Trophoblast cell (in vitro differentiated cells and primary cell): ENCODE data around the gene OR10H2.

ENCODE experiments used
- DNase-seq, 2 donors: peaks; one replicate each; pipeline ENCODE4 v3.0.0-alpha.2; 2016
- H2AFZ ChIP-seq: 2 replicates; pipeline ENCODE4 v1.6.1; 2013; ENCODE audit warnings: low read length, moderate library complexity, mild to moderate bottlenecking; ENCODE audit not compliant: insufficient read depth, poor library complexity
- H2AK5ac ChIP-seq: 2 replicates; pipeline ENCODE4 v1.6.1; 2013; ENCODE audit warnings: mild to moderate bottlenecking, low read length
- H2BK120ac ChIP-seq: 2 replicates; pipeline ENCODE4 v1.6.1; 2013; ENCODE audit warnings: low read length, mild to moderate bottlenecking, moderate library complexity; ENCODE audit not compliant: insufficient read depth, poor library complexity
- H2BK12ac ChIP-seq: 2 replicates; pipeline ENCODE4 v1.6.1; 2013; ENCODE audit warnings: mild to moderate bottlenecking, low read length, moderate library complexity
- H2BK5ac ChIP-seq: 2 replicates; pipeline ENCODE4 v1.6.1; 2013; ENCODE audit warnings: low read length, low read depth, moderate library complexity, mild to moderate bottlenecking; ENCODE audit not compliant: poor library complexity
- H3K14ac ChIP-seq: 2 replicates; pipeline ENCODE4 v1.6.1; 2013; ENCODE audit warnings: mild to moderate bottlenecking, low read length
- H3K18ac ChIP-seq: 2 replicates; pipeline ENCODE4 v1.6.1; 2013; ENCODE audit warnings: mild to moderate bottlenecking, low read length
- H3K23ac ChIP-seq: 2 replicates; pipeline ENCODE4 v1.6.1; 2013; ENCODE audit warnings: low read length
- H3K27ac ChIP-seq: 2 replicates; pipeline ENCODE4 v1.5.1; 2013; ENCODE audit warnings: low read depth, mild to moderate bottlenecking, inconsistent platforms, low read length, moderate library complexity
- H3K27me3 ChIP-seq: 2 replicates; pipeline ENCODE4 v1.6.1; 2013; ENCODE audit warnings: inconsistent platforms, mild to moderate bottlenecking, low read length, moderate library complexity; ENCODE audit not compliant: insufficient read depth
- H3K36me3 ChIP-seq, 2 experiments: 1 replicate in 1 of 2; 2 replicates in 1 of 2; pipeline ENCODE4 v1.6.1; 2013; ENCODE audit warnings: low read length in 2 of 2, mild to moderate bottlenecking in 2 of 2, moderate library complexity in 1 of 2; ENCODE audit not compliant: insufficient read depth in 2 of 2, control insufficient read depth in 1 of 2
- H3K4ac ChIP-seq: 2 replicates; pipeline ENCODE4 v1.6.1; 2013; ENCODE audit warnings: low read depth, mild to moderate bottlenecking, low read length, moderate library complexity
- H3K4me1 ChIP-seq, 2 experiments: 1 replicate in 1 of 2; 2 replicates in 1 of 2; pipeline ENCODE4 v1.6.1; 2013; ENCODE audit warnings: low read length in 2 of 2, mild to moderate bottlenecking in 2 of 2, moderate library complexity in 1 of 2; ENCODE audit not compliant: insufficient read depth in 2 of 2, control insufficient read depth in 1 of 2
- H3K4me2 ChIP-seq: 2 replicates; pipeline ENCODE4 v1.6.1; 2013; ENCODE audit warnings: inconsistent platforms, mild to moderate bottlenecking, low read length, moderate library complexity
- H3K4me3 ChIP-seq: 2 replicates; pipeline ENCODE4 v1.5.1; 2013; ENCODE audit warnings: mild to moderate bottlenecking, low read depth, low read length, inconsistent platforms
- H3K79me1 ChIP-seq: one replicate; pipeline ENCODE4 v1.6.1; 2013; ENCODE audit warnings: low read length
- H3K79me2 ChIP-seq: 2 replicates; pipeline ENCODE4 v1.6.1; 2013; ENCODE audit warnings: low read length, mild to moderate bottlenecking; ENCODE audit not compliant: control insufficient read depth, insufficient read depth, poor library complexity
- H3K9ac ChIP-seq: 2 replicates; pipeline ENCODE4 v1.6.1; 2013; ENCODE audit warnings: mild to moderate bottlenecking, low read length
- H3K9me3 ChIP-seq: 2 replicates; pipeline ENCODE4 v1.6.1; 2013; ENCODE audit warnings: low read depth, mild to moderate bottlenecking, control low read depth, inconsistent platforms, low read length; ENCODE audit not compliant: insufficient read depth
- H4K12ac ChIP-seq: 2 replicates; pipeline ENCODE4 v1.6.1; 2013; ENCODE audit warnings: low read depth, mild to moderate bottlenecking, low read length, moderate library complexity
- H4K8ac ChIP-seq: 2 replicates; pipeline ENCODE4 v1.6.1; 2013; ENCODE audit warnings: low read depth, mild to moderate bottlenecking, low read length, moderate library complexity
- H4K91ac ChIP-seq: one replicate; pipeline ENCODE4 v1.6.1; 2013; ENCODE audit warnings: low read depth, mild to moderate bottlenecking, low read length, moderate library complexity
- WGBS: extraction: QIAGEN DNeasy Blood & Tissue Kit; methylation state at CpG from one replicate; pipeline ENCODE4 v1.1.7; 2013; ENCODE audit warnings: missing lambda C conversion rate; ENCODE audit not compliant: insufficient read length, insufficient coverage; ENCODE audit errors: extremely low coverage; 5-methylcytosine and 5-hydroxymethylcytosine counted together

The OR10H2 gene

DNA sequence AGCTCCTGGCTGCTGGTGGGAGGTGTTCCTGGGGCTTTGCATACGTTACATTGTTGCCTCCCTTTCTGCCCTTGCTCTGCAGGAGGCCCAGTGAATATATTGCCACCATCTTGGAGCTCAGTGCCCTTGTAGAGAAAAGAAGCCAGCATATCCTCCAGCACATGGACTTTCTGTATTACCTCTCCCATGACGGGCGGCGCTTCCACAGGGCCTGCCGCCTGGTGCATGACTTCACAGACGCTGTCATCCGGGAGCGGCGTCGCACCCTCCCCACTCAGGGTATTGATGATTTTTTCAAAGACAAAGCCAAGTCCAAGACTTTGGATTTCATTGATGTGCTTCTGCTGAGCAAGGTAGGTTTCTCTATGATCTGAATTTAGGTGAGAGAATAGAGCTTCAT is 44.4 kb upstream of the OR10H2 start:
- Histone ChIP-seq H2BK120ac (no peak overlapping the region), H3K4me3 (no peak overlapping the region), H3K27me3 (no peaks in the 10 kb centered on the region), H4K12ac (no peak overlapping the region), H3K36me3 (no peaks in the 10 kb centered on the region), H3K4ac (no peak overlapping the region), H2BK5ac (no peak overlapping the region), H3K9me3 (peaks cover 41% of the 10 kb centered on the region), H3K23ac (no peak overlapping the region), H3K14ac (no peak overlapping the region), H2AK5ac (no peak overlapping the region), H4K8ac (no peak overlapping the region), H3K27ac (no peak overlapping the region), H3K18ac (no peak overlapping the region), H4K91ac (no peak overlapping the region), H3K79me1 (no peaks in the 10 kb centered on the region), H3K9ac (no peak overlapping the region), H3K4me2 (no peak overlapping the region), H2BK12ac (no peak overlapping the region), H3K4me1 (no peaks in the 10 kb centered on the region), H2AFZ (no peak overlapping the region), H3K79me2 (no peaks in the 10 kb centered on the region)
- no CpG with 5 or more reads among the region's 10 CpGs for WGBS
- DNase-seq = no peak

GRCh38 chr19:15684828-15685227 is 43.0 kb upstream of the OR10H2 start:
- Histone ChIP-seq H3K18ac (no peak overlapping the region), H3K9ac (no peak overlapping the region), H3K4me1 (no peaks in the 10 kb centered on the region), H2BK12ac (no peak overlapping the region), H4K8ac (no peak overlapping the region), H2AK5ac (no peak overlapping the region), H4K91ac (no peak overlapping the region), H3K4ac (no peak overlapping the region), H3K27me3 (no peaks in the 10 kb centered on the region), H2AFZ (no peak overlapping the region), H3K36me3 (no peaks in the 10 kb centered on the region), H3K4me3 (no peak overlapping the region), H3K23ac (no peak overlapping the region), H4K12ac (no peak overlapping the region), H3K9me3 (peaks cover 34% of the 10 kb centered on the region), H3K27ac (no peak overlapping the region), H3K14ac (no peak overlapping the region), H3K79me2 (no peaks in the 10 kb centered on the region), H2BK120ac (no peak overlapping the region), H2BK5ac (no peak overlapping the region), H3K4me2 (no peak overlapping the region), H3K79me1 (no peaks in the 10 kb centered on the region)
- peak in 1 of 2 donors; percentile 6 for DNase-seq
- no CpG with 5 or more reads among the region's 9 CpGs for WGBS

DNA sequence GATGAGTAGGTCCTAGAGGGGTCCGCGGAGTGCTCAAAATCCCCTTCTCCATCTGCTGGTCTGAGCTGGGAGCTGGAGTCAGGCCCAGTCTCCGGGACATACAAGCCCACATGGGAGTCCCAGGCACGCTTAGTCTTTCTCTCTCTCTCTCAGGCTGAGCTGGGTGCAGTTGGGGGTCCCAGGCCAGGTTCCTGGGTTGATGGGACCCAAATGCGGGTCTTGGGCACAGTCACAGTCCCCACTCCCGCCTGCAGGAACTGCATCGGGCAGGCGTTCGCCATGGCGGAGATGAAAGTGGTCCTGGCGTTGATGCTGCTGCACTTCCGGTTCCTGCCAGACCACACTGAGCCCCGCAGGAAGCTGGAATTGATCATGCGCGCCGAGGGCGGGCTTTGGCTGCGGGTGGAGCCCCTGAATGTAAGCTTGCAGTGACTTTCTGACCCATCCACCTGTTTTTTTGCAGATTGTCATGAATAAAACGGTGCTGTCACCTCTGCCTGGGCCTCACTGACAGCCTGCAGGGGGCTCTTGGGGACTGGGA is 31.1 kb upstream of the OR10H2 start:
- H3K27me3 ChIP-seq = no peaks in the 10 kb centered on the region
- H3K4me1 ChIP-seq = no peaks in the 10 kb centered on the region
- DNase-seq = no peak
- no peaks in the 10 kb centered on the region for H3K36me3 ChIP-seq
- no peak overlapping the region for H3K27ac ChIP-seq
- no peak overlapping the region for H3K4ac ChIP-seq
- no peak overlapping the region for H2AK5ac ChIP-seq
- WGBS = no CpG with 5 or more reads among the region's 19 CpGs
- no peak overlapping the region for H3K4me2 ChIP-seq
- H3K4me3 ChIP-seq = no peak overlapping the region
- H3K9me3 ChIP-seq = peaks cover 23% of the 10 kb centered on the region
- H3K14ac ChIP-seq = no peak overlapping the region
- no peak overlapping the region for H4K8ac ChIP-seq
- no peak overlapping the region for H2BK5ac ChIP-seq
- H3K79me1 ChIP-seq = no peaks in the 10 kb centered on the region
- no peak overlapping the region for H2BK120ac ChIP-seq
- no peak overlapping the region for H4K12ac ChIP-seq
- no peaks in the 10 kb centered on the region for H3K79me2 ChIP-seq
- H2AFZ ChIP-seq = no peak overlapping the region
- no peak overlapping the region for H2BK12ac ChIP-seq
- H4K91ac ChIP-seq = no peak overlapping the region
- no peak overlapping the region for H3K9ac ChIP-seq
- H3K18ac ChIP-seq = no peak overlapping the region
- no peak overlapping the region for H3K23ac ChIP-seq

DNA sequence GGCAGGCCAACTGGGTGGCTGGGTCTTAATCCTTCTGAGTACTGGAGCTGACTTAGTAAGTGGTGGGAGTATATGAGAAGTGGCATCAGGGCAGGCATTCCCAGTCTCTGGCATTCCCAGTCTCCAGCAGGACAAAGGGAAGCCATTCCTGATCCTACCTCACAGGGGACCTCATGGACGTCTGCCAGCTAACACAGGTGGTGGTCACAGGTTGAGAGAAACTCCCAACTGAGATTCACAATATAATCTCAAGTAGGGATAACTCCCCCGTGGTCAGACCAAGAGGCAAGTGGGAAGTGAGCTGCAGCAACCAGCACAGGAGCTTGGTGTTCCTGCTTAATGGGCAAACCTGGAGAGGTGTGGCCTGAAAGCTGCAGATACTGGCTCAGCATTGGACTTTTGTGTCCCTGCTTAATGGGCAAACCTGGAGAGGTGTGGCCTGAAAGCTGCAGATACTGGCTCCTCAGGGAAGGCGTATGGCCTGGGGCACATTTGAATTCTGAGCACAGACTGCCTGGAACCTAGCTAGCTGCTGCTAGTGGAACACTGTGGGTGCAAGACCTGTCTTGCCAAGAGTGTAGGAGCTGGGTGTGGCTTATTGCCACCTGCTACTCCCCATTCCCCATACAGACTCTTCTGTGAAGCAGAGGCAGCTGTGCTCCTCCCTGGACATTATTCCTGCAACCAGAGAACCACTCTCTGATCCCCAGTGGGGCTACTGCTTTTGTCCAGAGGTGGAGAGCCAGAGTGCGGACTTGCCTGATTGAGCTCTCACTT is 25.9 kb upstream of the OR10H2 start:
- Histone ChIP-seq H3K27me3 (no peaks in the 10 kb centered on the region), H3K14ac (no peak overlapping the region), H3K9ac (no peak overlapping the region), H2BK5ac (no peak overlapping the region), H3K9me3 (peaks cover 28% of the 10 kb centered on the region), H4K91ac (no peak overlapping the region), H3K79me2 (no peaks in the 10 kb centered on the region), H4K12ac (no peak overlapping the region), H2AFZ (no peak overlapping the region), H3K4ac (no peak overlapping the region), H3K36me3 (no peaks in the 10 kb centered on the region), H3K27ac (no peak overlapping the region), H4K8ac (no peak overlapping the region), H3K23ac (no peak overlapping the region), H3K18ac (no peak overlapping the region), H3K4me2 (no peak overlapping the region), H2BK120ac (no peak overlapping the region), H3K4me1 (no peaks in the 10 kb centered on the region), H3K79me1 (no peaks in the 10 kb centered on the region), H2BK12ac (no peak overlapping the region), H2AK5ac (no peak overlapping the region), H3K4me3 (no peak overlapping the region)
- peak in 1 of 2 donors; percentile 1 for DNase-seq
- WGBS = no CpG with 5 or more reads among the region's 4 CpGs
